Kidney glomerular epithelial cell (primary cell): ENCODE measurements around the gene SLC23A3.
"Not testable (repeated sequence)": the region's sequence is repeated elsewhere in the genome, so short reads cannot be mapped to it uniquely, and the experiment has no call there.

Experiments used
- DNase-seq: peaks from one replicate; lab custom pipeline; 2025; lab: John Stamatoyannopoulos, UW

The SLC23A3 gene

GRCh38 chr2:219205165-219205538, 35.3 kb upstream of the SLC23A3 start:
- DNase-seq = no peak

- DNase-seq = no peak
These were observed 34.8 kb upstream of the SLC23A3 start for GRCh38 chr2:219204425-219205164.

GRCh38 chr2:219201331-219201730, 31.5 kb upstream of the SLC23A3 start:
- DNase-seq = not testable (repeated sequence)

GRCh38 chr2:219200502-219201326, 30.9 kb upstream of the SLC23A3 start:
- DNase-seq = not testable (repeated sequence)

GRCh38 chr2:219199470-219200211, 29.8 kb upstream of the SLC23A3 start:
- no peak for DNase-seq

- no peak for DNase-seq
These were observed 29.1 kb upstream of the SLC23A3 start for GRCh38 chr2:219198974-219199373.

GRCh38 chr2:219197388-219197787, 27.6 kb upstream of the SLC23A3 start:
- no peak for DNase-seq

GRCh38 chr2:219186754-219187456, 17.1 kb upstream of the SLC23A3 start:
- no peak for DNase-seq

- no peak for DNase-seq
These were observed 14.3 kb upstream of the SLC23A3 start for GRCh38 chr2:219184121-219184520.

- DNase-seq = no peak
These were observed 13.4 kb upstream of the SLC23A3 start for GRCh38 chr2:219183151-219183772.

- DNase-seq = no peak
These were observed 12.7 kb upstream of the SLC23A3 start for GRCh38 chr2:219182331-219183150.

- DNase-seq = no peak
These were observed 11.7 kb upstream of the SLC23A3 start for GRCh38 chr2:219181531-219181930.

- no peak for DNase-seq
These were observed 11.1 kb upstream of the SLC23A3 start for GRCh38 chr2:219180961-219181360.

GRCh38 chr2:219179601-219180465, 10.0 kb upstream of the SLC23A3 start:
- no peak for DNase-seq

GRCh38 chr2:219178377-219179175, 8.7 kb upstream of the SLC23A3 start:
- DNase-seq = no peak

GRCh38 chr2:219177552-219178376, 7.9 kb upstream of the SLC23A3 start, which contains the start of gene RETREG2:
Gene RETREG2 (plus strand): TSS chr2:219178275. CDS start chr2:219178353, 78 bp downstream.
- peak; percentile 82 for DNase-seq

GRCh38 chr2:219176818-219177551, 7.2 kb upstream of the SLC23A3 start, which contains the start of gene CNPPD1:
Gene CNPPD1 (minus strand): TSS chr2:219176925. CDS start chr2:219176828, 97 bp downstream.
- DNase-seq = peak; percentile 80
